Smooth muscle cell (in vitro differentiated cells): Measurements from ENCODE around the gene KMT2D. TPM values are rescaled to one million over a fixed set of nuclear protein-coding genes. Genes with fewer than 3 reads are reported as not detected.

Experiments
- DNase-seq: peaks from one replicate; lab custom pipeline; 2025; ENCODE audit not compliant: unreplicated experiment; lab: John Stamatoyannopoulos, UW
- H2AFZ ChIP-seq: fragments of 200-600 bp; sonication (generic); 2 replicates; pipeline ENCODE4 v1.6.0; 2016; ENCODE audit warnings: antibody characterized with exemption, low read depth, mild to moderate bottlenecking
- H3F3A ChIP-seq: fragments of 200-600 bp; sonication (generic); 2 replicates; pipeline ENCODE4 v1.6.0; 2017; ENCODE audit warnings: antibody characterized with exemption, low read depth
- H3K27ac ChIP-seq: fragments of 200-600 bp; sonication (generic); 2 replicates; pipeline ENCODE4 v1.5.1; 2016; ENCODE audit warnings: low read depth, mild to moderate bottlenecking
- H3K27me3 ChIP-seq: fragments of 200-600 bp; sonication (generic); 2 replicates; pipeline ENCODE4 v1.6.1; 2016; ENCODE audit warnings: low read depth, mild to moderate bottlenecking
- H3K36me3 ChIP-seq: fragments of 200-600 bp; sonication (generic); 2 replicates; pipeline ENCODE4 v1.5.1; 2016; ENCODE audit warnings: low read depth
- H3K4me1 ChIP-seq: fragments of 200-600 bp; sonication (generic); 2 replicates; pipeline ENCODE4 v1.5.1; 2016; ENCODE audit warnings: low read depth
- H3K4me2 ChIP-seq: fragments of 200-600 bp; sonication (generic); 2 replicates; pipeline ENCODE4 v1.6.0; 2016; ENCODE audit warnings: mild to moderate bottlenecking
- H3K4me3 ChIP-seq: fragments of 200-600 bp; sonication (generic); 2 replicates; pipeline ENCODE4 v1.5.1; 2016; ENCODE audit warnings: mild to moderate bottlenecking
- H3K79me2 ChIP-seq: fragments of 200-600 bp; sonication (generic); 2 replicates; pipeline ENCODE4 v1.6.0; 2016; ENCODE audit warnings: low read depth, mild to moderate bottlenecking
- H3K9ac ChIP-seq: fragments of 200-600 bp; sonication (generic); 2 replicates; pipeline ENCODE4 v1.6.0; 2016; ENCODE audit warnings: low read depth
- H3K9me3 ChIP-seq: fragments of 200-600 bp; sonication (generic); replicated peaks from 2 replicates; pipeline ENCODE4 v1.5.1; 2016; ENCODE audit warnings: low read depth
- H4K20me1 ChIP-seq: fragments of 200-600 bp; sonication (generic); 2 replicates; pipeline ENCODE4 v1.6.0; 2016; ENCODE audit warnings: low read depth
- CTCF ChIP-seq: fragments of 200-600 bp; sonication (generic); IDR thresholded peaks from 2 replicates; pipeline ENCODE4 v1.5.1; 2017; ENCODE audit warnings: borderline replicate concordance, mild to moderate bottlenecking, antibody characterized with exemption; ENCODE audit not compliant: insufficient read depth, poor library complexity, severe bottlenecking
- WGBS: methylation state at CpG from one replicate; pipeline ENCODE4 v1.1.7; 2016; ENCODE audit warnings: low lambda C conversion rate; 5-methylcytosine and 5-hydroxymethylcytosine counted together
- polyA plus RNA-seq: library from polyadenylated mRNA; unstranded; fragments of >200 nt; fragmentation: Nextera tagmentation; extraction: Ambion mirVana; gene quantifications from 2 replicates; pipeline ENCODE4 v1.2.1, GENCODE V29; 2016
- total RNA-seq: library from RNA; depleted of rRNA; stranded (reverse); fragments of >200 nt; gene quantifications from 2 replicates; pipeline ENCODE4 v1.2.3, GENCODE V29; 2014

KMT2D gene
- total and polyA plus RNA-seq, 2 experiments from 2014 or later, result 24.6 to 25.9 TPM

- no peak overlapping the region for H3K9ac ChIP-seq
These were observed 31.7 kb upstream of the KMT2D start for GRCh38 chr12:49092086-49092815.

GRCh38 chr12:49091836-49092085, 31.2 kb upstream of the KMT2D start:
- peaks cover 7% of the 10 kb centered on the region for H4K20me1 ChIP-seq
- TF ChIP-seq CTCF, result no peak
- no peak overlapping the region for H3K9ac ChIP-seq
- DNase-seq, result no peak
- peak overlapping the region; percentile 36 for H2AFZ ChIP-seq
- peak overlapping the region; percentile 39 for H3K4me3 ChIP-seq
- H3K79me2 ChIP-seq, result no peaks in the 10 kb centered on the region
- H3K4me2 ChIP-seq, result peak overlapping the region; percentile 86
- H3K36me3 ChIP-seq, result no peaks in the 10 kb centered on the region
- H3K9me3 ChIP-seq, result no peaks in the 10 kb centered on the region
- WGBS, result 2% methylated on average over 14 of the region's 14 CpGs
- peaks cover 74% of the 10 kb centered on the region for H3K27me3 ChIP-seq
- H3K27ac ChIP-seq, result no peak overlapping the region
- no peaks in the 10 kb centered on the region for H3F3A ChIP-seq
- peaks cover 33% of the 10 kb centered on the region for H3K4me1 ChIP-seq

More at GRCh38 chr12:49092086-49092815, 31.7 kb upstream of the KMT2D start:
- H3K9me3 ChIP-seq, result no peaks in the 10 kb centered on the region
- H3K27me3 ChIP-seq, result peaks cover 74% of the 10 kb centered on the region
- peaks cover 33% of the 10 kb centered on the region for H3K4me1 ChIP-seq
- peak overlapping the region; percentile 39 for H3K4me3 ChIP-seq
- H3K4me2 ChIP-seq, result peak overlapping the region; percentile 86
- peak overlapping the region; percentile 36 for H2AFZ ChIP-seq
- H3K36me3 ChIP-seq, result no peaks in the 10 kb centered on the region
- H3K27ac ChIP-seq, result no peak overlapping the region
- TF ChIP-seq CTCF, result peak; percentile 24
- H3K79me2 ChIP-seq, result no peaks in the 10 kb centered on the region
- no peaks in the 10 kb centered on the region for H3F3A ChIP-seq
- H4K20me1 ChIP-seq, result peaks cover 10% of the 10 kb centered on the region
- DNase-seq, result no peak
- WGBS, result 8% methylated on average over 32 of the region's 32 CpGs

- Histone ChIP-seq H2AFZ (no peak overlapping the region), H3K4me1 (peaks cover 33% of the 10 kb centered on the region), H3K27me3 (peaks cover 74% of the 10 kb centered on the region), H3K27ac (no peak overlapping the region), H3K4me2 (peak overlapping the region; percentile 86), H4K20me1 (peaks cover 3% of the 10 kb centered on the region), H3K9me3 (no peaks in the 10 kb centered on the region), H3F3A (no peaks in the 10 kb centered on the region), H3K36me3 (no peaks in the 10 kb centered on the region), H3K9ac (no peak overlapping the region), H3K4me3 (no peak overlapping the region), H3K79me2 (no peaks in the 10 kb centered on the region)
- no peak for DNase-seq
- 69% methylated on average over 41 of the region's 41 CpGs for WGBS
- no peak for TF ChIP-seq CTCF
These were observed 30.7 kb upstream of the KMT2D start for GRCh38 chr12:49091056-49091835.
